NB4 (cell line): ENCODE measurements around the gene CX3CR1.

Experiments
- POLR2A ChIP-seq: IDR thresholded peaks from 2 replicates; pipeline ENCODE4 v1.6.1; 2011; ENCODE audit warnings: mild to moderate bottlenecking; ENCODE audit not compliant: insufficient read length; ENCODE audit errors: extremely low read depth
- TF ChIP-seq, protein P1 (sequence below): IDR thresholded peaks from one replicate; pipeline ENCODE4 v1.5.1; 2012; ENCODE audit warnings: low read depth, low read length

DNA sequence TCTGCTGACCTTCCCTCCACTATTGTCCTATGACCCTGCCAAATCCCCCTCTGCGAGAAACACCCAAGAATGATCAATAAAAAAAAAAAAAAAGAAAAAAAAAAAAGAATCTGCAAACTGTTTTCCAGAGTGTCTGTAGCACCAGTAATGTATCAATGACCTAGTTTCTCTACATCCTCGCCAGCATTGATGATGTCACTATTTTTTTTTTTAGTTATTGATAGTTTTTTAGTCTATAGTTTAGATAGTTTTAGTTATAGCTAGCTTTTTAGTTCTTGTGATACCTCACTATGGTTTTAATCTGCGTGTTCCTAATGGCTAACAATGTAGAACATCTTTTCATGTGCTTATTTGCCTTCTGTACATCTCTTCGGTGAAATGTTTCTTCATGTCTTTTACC, 51.3 kb downstream of the CX3CR1 start:
- TF ChIP-seq, protein P1, sequence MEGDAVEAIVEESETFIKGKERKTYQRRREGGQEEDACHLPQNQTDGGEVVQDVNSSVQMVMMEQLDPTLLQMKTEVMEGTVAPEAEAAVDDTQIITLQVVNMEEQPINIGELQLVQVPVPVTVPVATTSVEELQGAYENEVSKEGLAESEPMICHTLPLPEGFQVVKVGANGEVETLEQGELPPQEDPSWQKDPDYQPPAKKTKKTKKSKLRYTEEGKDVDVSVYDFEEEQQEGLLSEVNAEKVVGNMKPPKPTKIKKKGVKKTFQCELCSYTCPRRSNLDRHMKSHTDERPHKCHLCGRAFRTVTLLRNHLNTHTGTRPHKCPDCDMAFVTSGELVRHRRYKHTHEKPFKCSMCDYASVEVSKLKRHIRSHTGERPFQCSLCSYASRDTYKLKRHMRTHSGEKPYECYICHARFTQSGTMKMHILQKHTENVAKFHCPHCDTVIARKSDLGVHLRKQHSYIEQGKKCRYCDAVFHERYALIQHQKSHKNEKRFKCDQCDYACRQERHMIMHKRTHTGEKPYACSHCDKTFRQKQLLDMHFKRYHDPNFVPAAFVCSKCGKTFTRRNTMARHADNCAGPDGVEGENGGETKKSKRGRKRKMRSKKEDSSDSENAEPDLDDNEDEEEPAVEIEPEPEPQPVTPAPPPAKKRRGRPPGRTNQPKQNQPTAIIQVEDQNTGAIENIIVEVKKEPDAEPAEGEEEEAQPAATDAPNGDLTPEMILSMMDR: no peak
- TF ChIP-seq POLR2A: no peak
